GM23338 (cell line): ENCODE results near the gene CD247.

Source experiments
- CREB1 ChIP-seq: fragments of 250-450 bp; sonication (Bioruptor Pico); IDR thresholded peaks from 2 replicates; pipeline ENCODE4 v1.5.0; 2020; ENCODE audit warnings: low read depth, mild to moderate bottlenecking, moderate library complexity
- EZH2 ChIP-seq: fragments of 200-600 bp; sonication (generic); IDR thresholded peaks from one replicate; pipeline ENCODE4 v1.8.0; 2017; ENCODE audit warnings: antibody characterized with exemption, mild to moderate bottlenecking, low read depth; ENCODE audit not compliant: unreplicated experiment
- EZH2phosphoT487 ChIP-seq: fragments of 200-600 bp; sonication (generic); IDR thresholded peaks from one replicate; pipeline ENCODE4 v1.8.1; 2018; ENCODE audit warnings: antibody characterized with exemption; ENCODE audit not compliant: unreplicated experiment
- JUNB ChIP-seq: IDR thresholded peaks from one replicate; pipeline ENCODE4 v1.6.1; 2016; ENCODE audit warnings: antibody characterized with exemption; ENCODE audit not compliant: unreplicated experiment
- POLR2AphosphoS5 ChIP-seq: IDR thresholded peaks from 2 replicates; pipeline ENCODE4 v1.6.1; 2016; ENCODE audit warnings: antibody characterized with exemption, low read depth
- STAT1 ChIP-seq: IDR thresholded peaks from one replicate; pipeline ENCODE4 v1.6.1; 2016; ENCODE audit warnings: antibody characterized with exemption; ENCODE audit not compliant: unreplicated experiment
- ZNF114 ChIP-seq: fragments of 250-450 bp; sonication (Bioruptor Pico); IDR thresholded peaks from 2 replicates; pipeline ENCODE4 v1.5.0; 2020; ENCODE audit warnings: mild to moderate bottlenecking, moderate library complexity
- ZNF331 ChIP-seq: fragments of 250-450 bp; sonication (Bioruptor Pico); IDR thresholded peaks from 2 replicates; pipeline ENCODE4 v1.5.0; 2020; ENCODE audit warnings: low read depth, mild to moderate bottlenecking, moderate library complexity
- TF ChIP-seq, protein P1 (sequence below), 2 experiments: fragments of 200-600 bp in 1 of 2; sonication (generic) in 1 of 2; conservative IDR thresholded peaks; 2 replicates each; pipeline versions ENCODE4 v1.5.1 to v1.6.1; 2016 to 2017; ENCODE audit warnings: antibody characterized with exemption in 2 of 2, low read depth in 2 of 2, mild to moderate bottlenecking in 2 of 2, moderate library complexity in 1 of 2
- TF ChIP-seq, protein P2 (sequence below): fragments of 250-450 bp; sonication (Bioruptor Pico); IDR thresholded peaks from 2 replicates; pipeline ENCODE4 v1.5.0; 2020; ENCODE audit warnings: mild to moderate bottlenecking, moderate library complexity
- TF ChIP-seq, protein P3 (sequence below): IDR thresholded peaks from one replicate; pipeline ENCODE4 v1.6.1; 2018; ENCODE audit warnings: antibody characterized with exemption; ENCODE audit not compliant: unreplicated experiment

DNA sequence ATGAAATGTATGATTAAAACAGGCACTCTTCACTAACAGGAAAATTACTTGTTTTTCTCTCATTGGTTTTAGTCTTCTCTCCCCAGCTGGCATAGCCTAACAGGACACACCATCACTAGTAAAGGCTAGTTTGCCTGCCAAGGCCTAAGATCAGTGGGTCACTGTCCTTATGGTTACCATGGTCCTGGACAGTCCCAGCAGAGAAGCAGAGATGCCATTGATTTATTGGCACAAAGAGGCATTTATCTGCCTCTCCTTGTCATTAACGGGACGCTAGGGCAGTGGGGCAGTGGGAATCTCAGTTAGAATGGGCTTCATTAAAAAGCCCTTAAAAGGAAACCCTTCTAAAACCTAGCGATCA lies 13.9 kb downstream of the CD247 start:
- TF ChIP-seq, protein P1, sequence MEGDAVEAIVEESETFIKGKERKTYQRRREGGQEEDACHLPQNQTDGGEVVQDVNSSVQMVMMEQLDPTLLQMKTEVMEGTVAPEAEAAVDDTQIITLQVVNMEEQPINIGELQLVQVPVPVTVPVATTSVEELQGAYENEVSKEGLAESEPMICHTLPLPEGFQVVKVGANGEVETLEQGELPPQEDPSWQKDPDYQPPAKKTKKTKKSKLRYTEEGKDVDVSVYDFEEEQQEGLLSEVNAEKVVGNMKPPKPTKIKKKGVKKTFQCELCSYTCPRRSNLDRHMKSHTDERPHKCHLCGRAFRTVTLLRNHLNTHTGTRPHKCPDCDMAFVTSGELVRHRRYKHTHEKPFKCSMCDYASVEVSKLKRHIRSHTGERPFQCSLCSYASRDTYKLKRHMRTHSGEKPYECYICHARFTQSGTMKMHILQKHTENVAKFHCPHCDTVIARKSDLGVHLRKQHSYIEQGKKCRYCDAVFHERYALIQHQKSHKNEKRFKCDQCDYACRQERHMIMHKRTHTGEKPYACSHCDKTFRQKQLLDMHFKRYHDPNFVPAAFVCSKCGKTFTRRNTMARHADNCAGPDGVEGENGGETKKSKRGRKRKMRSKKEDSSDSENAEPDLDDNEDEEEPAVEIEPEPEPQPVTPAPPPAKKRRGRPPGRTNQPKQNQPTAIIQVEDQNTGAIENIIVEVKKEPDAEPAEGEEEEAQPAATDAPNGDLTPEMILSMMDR (conservative IDR thresholded peaks at IDR 0.05; ENCODE audit: low read depth in 2 of 2), result no peak
- TF ChIP-seq STAT1, result no peak
- TF ChIP-seq EZH2phosphoT487, result no peak
- TF ChIP-seq, protein P2, sequence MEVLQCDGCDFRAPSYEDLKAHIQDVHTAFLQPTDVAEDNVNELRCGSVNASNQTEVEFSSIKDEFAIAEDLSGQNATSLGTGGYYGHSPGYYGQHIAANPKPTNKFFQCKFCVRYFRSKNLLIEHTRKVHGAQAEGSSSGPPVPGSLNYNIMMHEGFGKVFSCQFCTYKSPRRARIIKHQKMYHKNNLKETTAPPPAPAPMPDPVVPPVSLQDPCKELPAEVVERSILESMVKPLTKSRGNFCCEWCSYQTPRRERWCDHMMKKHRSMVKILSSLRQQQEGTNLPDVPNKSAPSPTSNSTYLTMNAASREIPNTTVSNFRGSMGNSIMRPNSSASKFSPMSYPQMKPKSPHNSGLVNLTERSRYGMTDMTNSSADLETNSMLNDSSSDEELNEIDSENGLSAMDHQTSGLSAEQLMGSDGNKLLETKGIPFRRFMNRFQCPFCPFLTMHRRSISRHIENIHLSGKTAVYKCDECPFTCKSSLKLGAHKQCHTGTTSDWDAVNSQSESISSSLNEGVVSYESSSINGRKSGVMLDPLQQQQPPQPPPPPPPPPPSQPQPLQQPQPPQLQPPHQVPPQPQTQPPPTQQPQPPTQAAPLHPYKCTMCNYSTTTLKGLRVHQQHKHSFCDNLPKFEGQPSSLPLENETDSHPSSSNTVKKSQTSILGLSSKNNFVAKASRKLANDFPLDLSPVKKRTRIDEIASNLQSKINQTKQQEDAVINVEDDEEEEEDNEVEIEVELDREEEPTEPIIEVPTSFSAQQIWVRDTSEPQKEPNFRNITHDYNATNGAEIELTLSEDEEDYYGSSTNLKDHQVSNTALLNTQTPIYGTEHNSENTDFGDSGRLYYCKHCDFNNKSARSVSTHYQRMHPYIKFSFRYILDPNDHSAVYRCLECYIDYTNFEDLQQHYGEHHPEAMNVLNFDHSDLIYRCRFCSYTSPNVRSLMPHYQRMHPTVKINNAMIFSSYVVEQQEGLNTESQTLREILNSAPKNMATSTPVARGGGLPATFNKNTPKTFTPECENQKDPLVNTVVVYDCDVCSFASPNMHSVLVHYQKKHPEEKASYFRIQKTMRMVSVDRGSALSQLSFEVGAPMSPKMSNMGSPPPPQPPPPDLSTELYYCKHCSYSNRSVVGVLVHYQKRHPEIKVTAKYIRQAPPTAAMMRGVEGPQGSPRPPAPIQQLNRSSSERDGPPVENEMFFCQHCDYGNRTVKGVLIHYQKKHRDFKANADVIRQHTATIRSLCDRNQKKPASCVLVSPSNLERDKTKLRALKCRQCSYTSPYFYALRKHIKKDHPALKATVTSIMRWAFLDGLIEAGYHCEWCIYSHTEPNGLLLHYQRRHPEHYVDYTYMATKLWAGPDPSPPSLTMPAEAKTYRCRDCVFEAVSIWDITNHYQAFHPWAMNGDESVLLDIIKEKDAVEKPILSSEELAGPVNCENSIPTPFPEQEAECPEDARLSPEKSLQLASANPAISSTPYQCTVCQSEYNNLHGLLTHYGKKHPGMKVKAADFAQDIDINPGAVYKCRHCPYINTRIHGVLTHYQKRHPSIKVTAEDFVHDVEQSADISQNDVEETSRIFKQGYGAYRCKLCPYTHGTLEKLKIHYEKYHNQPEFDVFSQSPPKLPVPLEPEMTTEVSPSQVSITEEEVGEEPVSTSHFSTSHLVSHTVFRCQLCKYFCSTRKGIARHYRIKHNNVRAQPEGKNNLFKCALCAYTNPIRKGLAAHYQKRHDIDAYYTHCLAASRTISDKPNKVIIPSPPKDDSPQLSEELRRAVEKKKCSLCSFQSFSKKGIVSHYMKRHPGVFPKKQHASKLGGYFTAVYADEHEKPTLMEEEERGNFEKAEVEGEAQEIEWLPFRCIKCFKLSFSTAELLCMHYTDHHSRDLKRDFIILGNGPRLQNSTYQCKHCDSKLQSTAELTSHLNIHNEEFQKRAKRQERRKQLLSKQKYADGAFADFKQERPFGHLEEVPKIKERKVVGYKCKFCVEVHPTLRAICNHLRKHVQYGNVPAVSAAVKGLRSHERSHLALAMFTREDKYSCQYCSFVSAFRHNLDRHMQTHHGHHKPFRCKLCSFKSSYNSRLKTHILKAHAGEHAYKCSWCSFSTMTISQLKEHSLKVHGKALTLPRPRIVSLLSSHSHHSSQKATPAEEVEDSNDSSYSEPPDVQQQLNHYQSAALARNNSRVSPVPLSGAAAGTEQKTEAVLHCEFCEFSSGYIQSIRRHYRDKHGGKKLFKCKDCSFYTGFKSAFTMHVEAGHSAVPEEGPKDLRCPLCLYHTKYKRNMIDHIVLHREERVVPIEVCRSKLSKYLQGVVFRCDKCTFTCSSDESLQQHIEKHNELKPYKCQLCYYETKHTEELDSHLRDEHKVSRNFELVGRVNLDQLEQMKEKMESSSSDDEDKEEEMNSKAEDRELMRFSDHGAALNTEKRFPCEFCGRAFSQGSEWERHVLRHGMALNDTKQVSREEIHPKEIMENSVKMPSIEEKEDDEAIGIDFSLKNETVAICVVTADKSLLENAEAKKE (CRISPR knock-in tag), result no peak
- TF ChIP-seq CREB1 (CRISPR knock-in tag), result no peak
- TF ChIP-seq JUNB, result no peak
- TF ChIP-seq POLR2AphosphoS5, result no peak
- TF ChIP-seq EZH2, result no peak
- no peak for TF ChIP-seq ZNF114 (CRISPR knock-in tag)
- TF ChIP-seq ZNF331 (CRISPR knock-in tag), result no peak
- TF ChIP-seq, protein P3, sequence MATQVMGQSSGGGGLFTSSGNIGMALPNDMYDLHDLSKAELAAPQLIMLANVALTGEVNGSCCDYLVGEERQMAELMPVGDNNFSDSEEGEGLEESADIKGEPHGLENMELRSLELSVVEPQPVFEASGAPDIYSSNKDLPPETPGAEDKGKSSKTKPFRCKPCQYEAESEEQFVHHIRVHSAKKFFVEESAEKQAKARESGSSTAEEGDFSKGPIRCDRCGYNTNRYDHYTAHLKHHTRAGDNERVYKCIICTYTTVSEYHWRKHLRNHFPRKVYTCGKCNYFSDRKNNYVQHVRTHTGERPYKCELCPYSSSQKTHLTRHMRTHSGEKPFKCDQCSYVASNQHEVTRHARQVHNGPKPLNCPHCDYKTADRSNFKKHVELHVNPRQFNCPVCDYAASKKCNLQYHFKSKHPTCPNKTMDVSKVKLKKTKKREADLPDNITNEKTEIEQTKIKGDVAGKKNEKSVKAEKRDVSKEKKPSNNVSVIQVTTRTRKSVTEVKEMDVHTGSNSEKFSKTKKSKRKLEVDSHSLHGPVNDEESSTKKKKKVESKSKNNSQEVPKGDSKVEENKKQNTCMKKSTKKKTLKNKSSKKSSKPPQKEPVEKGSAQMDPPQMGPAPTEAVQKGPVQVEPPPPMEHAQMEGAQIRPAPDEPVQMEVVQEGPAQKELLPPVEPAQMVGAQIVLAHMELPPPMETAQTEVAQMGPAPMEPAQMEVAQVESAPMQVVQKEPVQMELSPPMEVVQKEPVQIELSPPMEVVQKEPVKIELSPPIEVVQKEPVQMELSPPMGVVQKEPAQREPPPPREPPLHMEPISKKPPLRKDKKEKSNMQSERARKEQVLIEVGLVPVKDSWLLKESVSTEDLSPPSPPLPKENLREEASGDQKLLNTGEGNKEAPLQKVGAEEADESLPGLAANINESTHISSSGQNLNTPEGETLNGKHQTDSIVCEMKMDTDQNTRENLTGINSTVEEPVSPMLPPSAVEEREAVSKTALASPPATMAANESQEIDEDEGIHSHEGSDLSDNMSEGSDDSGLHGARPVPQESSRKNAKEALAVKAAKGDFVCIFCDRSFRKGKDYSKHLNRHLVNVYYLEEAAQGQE, result no peak
